ENCODE results near the gene APOC1.
"Not testable (repeated sequence)": the region's sequence is repeated elsewhere in the genome, so short reads cannot be mapped to it uniquely, and the experiment has no call there.

APOC1 gene

DNA sequence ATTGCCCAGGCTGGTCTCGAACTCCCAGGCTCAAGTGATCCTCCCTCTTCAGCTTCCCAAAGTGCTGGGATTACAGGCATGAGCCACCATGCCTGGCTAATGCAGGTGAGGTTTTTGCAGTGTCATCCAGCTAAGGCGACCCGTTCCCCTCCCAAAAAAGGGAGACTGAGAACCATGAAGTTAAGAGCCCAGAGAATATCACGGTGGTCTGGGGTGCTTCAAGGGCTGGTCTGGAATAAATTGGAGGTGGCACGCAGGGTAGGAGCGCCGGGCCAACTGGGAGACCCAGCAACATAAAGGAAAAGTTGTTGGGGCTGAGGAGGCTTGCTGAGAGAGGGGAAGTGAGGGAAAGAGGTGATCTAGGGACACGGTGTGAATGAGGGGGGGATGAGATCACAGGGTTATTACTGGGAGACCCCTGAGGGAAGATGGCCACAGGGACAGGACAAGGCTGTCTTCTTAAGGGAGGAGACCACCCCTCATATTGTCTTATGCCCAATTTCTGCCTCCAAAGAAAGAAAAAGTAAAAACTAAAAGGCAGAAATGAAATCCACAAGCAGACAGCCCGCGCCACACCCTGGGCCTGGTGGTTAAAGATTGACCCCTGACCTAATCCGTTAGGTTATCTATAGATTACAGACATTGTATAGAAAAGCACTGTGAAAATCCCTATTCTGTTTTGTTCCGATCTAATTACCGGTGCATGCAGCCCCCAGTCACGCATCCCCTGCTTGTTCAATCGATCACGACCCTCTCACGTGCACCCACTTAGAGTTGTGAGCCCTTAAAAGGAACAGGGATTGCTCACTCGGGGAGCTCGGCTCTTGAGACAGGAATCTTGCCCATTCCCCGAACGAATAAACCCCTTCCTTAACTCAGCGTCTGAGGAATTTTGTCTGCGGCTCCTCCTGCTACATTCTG lies 636 bp upstream of the APOC1 start:
- DNase-seq: not testable (repeated sequence)

- DNase-seq: no peak
These were observed 9.9 kb downstream of the APOC1 start for GRCh38 chr19:44924243-44924725.

GRCh38 chr19:44925114-44925891 lies 10.9 kb downstream of the APOC1 start:
- DNase-seq: no peak

DNA sequence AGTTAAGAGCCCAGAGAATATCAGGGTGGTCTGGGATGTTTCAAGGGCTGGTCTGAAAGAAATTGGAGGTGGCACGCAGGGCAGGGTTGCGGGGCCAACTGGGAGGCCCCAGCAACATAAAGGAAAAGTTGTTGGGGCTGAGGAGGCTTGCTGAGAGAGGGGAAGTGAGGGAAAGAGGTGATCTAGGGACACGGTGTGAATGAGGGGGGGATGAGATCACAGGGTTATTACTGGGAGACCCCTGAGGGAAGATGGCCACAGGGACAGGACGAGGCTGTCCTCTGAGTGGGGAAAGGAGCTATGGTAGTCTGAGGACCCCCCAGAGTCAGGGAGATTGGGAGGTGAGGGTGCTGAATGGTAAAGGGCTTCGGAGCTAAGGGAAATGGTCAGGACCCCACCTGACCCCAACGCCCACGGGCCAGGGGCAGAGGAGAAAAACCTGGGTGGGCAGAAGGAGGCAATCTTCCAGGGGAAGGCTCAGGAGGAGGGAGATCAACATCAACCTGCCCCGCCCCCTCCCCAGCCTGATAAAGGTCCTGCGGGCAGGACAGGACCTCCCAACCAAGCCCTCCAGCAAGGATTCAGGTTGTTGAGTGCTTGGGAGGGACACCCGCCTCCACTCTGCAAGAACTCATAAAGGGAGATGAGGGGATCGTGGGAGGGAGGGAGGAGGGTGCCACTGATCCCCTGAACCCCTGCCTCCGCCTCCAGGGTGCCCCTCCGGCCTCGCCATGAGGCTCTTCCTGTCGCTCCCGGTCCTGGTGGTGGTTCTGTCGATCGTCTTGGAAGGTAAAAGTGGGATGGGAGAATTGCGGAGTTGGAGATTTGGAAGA lies 12.1 kb downstream of the APOC1 start:
- DNase-seq: not testable (repeated sequence)

- DNase-seq: no peak
These were observed 13.3 kb downstream of the APOC1 start for GRCh38 chr19:44927746-44928145.

- DNase-seq: no peak
These were observed 15.7 kb downstream of the APOC1 start for GRCh38 chr19:44930088-44930487.

- DNase-seq: no peak
These were observed 17.1 kb downstream of the APOC1 start for GRCh38 chr19:44931541-44931940.

GRCh38 chr19:44939668-44940067 lies 25.3 kb downstream of the APOC1 start:
- no peak for DNase-seq

GRCh38 chr19:44942067-44942571 lies 27.7 kb downstream of the APOC1 start, which contains the start of gene APOC4:
Gene APOC4 (plus strand): TSS chr19:44942237. CDS start chr19:44942278, 41 bp downstream.
- no peak for DNase-seq

DNA sequence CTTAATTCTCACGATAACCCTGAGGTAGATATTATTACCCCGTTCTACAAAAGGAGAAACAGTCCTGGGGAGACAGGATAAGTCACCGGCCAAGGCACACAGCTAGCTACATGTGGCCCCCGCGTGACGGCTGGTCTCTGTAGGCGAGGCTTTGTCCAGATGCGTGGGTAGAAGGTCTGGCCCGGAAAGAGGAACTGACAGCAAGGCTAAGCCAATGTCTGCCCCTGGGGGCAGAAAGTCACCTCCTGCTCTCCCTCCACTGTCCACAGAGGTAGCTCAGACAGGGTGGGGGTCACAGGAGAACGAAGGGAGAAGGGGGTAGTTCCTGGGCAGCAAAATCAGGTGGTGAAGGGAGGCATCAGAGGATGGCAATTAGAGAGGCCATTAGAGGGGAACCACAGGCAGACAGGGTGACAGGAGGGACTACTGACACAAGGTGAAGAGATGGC lies 29.4 kb downstream of the APOC1 start:
- no peak for DNase-seq

DNA sequence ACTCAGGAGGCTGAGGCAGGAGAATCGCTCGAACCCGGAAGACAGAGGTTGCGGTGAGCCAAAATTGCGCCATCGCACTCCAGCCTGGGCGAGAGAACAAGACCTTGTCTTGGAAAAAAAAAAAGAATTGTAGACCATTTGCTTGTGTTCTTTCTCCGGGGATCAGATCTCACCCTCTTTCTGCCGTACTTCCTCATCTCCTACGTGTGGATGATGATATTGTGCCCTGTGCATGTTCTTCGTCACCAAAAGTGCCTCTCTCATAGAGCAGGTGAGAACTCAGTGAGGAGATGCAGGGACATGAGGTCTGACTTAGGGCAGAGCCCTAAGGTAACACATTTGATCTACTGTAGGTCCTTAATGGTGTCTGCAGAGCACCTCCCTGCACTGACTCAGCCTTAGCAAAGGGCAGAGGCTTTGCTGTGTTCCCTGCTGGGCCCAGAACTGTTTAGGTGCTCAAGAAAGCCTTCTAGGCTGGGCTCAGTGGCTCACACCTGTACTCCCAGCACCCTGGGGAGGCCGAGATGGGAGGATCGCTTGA lies 32.7 kb downstream of the APOC1 start:
- DNase-seq: no peak

- no peak for DNase-seq
These were observed 33.8 kb downstream of the APOC1 start for GRCh38 chr19:44948237-44948636.

DNA sequence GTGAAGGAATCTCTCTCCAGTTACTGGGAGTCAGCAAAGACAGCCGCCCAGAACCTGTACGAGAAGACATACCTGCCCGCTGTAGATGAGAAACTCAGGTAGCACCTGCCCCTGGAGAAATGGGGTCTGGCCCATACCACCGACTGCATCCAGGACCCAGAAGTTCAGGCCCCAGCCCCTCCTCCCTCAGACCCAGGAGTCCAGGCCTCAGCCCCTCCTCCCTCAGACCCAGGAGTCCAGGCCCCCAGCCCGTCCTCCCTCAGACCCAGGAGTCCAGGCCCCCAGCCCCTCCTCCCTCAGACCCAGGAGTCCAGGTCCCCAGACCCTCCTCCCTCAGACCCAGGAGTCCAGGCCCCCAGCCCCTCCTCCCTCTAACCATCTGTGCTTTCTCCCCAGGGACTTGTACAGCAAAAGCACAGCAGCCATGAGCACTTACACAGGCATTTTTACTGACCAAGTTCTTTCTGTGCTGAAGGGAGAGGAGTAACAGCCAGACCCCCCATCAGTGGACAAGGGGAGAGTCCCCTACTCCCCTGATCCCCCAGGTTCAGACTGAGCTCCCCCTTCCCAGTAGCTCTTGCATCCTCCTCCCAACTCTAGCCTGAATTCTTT lies 34.5 kb downstream of the APOC1 start:
- no peak for DNase-seq

GRCh38 chr19:44949550-44949949 lies 35.1 kb downstream of the APOC1 start:
- no peak for DNase-seq

DNA sequence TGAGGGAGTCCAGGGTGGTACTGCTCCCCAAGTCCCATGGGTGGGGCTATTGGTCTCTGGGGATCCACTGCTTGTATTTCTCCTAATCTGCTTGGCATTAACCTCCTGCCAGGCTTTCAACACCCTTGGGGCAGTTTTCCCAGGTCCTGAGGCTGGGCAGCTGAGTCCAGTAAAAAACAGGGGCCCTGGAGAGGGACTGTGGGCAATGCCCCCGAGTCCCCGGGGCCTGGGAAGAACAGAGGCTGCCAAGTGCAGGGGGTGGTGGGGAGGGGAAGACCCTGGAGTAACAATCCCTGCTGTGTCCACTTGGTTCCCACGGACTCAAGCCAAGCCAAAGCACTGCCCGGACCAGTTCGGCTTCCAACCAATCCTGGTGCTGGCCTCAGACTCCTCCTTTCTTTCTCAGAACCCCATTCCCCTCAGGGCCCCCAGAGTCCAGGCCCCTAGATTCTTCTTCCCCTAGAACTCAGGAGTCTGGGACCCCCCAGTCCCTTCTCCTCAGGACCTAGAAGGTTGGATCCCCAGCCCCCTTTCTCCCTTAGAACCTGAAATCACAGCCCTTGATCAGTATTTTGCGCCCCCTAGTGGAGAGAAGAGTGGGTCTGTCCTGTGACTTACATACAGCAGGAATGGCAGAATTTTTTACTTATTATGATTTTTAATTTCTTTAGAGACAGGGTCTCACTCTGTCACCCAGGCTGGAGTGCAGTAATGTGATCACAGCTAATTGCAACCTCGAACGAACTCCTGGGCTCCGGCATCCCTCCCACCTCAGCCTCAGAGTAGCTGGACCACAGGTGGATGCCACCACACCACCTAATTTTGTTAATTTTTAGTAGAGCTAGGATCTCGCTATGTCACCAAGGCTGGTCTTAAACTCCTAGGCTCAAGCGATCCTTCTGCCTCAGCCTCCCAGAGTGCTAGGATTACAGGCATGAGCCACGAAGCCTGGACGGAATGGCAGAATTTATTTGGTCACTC lies 37.1 kb downstream of the APOC1 start:
- peak; percentile 2 for DNase-seq

DNA sequence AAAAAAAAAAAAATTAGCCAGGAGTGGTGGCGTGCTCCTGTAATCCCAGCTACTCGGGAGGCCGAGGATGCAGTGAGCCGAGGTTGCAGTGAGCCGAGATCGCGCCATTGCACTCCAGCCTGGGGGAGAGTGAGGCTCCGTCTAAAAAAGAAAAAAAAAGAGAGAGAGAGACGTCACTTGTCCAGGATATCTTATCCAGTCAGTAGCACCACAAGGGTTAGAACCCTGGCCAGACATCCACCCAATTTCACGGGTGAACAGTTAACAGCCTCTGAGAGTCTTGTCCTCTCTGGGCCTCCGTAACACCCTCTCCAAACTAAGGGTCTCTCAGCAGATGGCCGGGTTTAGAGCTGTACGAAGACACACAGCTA lies 39.9 kb downstream of the APOC1 start:
- DNase-seq: no peak

DNA sequence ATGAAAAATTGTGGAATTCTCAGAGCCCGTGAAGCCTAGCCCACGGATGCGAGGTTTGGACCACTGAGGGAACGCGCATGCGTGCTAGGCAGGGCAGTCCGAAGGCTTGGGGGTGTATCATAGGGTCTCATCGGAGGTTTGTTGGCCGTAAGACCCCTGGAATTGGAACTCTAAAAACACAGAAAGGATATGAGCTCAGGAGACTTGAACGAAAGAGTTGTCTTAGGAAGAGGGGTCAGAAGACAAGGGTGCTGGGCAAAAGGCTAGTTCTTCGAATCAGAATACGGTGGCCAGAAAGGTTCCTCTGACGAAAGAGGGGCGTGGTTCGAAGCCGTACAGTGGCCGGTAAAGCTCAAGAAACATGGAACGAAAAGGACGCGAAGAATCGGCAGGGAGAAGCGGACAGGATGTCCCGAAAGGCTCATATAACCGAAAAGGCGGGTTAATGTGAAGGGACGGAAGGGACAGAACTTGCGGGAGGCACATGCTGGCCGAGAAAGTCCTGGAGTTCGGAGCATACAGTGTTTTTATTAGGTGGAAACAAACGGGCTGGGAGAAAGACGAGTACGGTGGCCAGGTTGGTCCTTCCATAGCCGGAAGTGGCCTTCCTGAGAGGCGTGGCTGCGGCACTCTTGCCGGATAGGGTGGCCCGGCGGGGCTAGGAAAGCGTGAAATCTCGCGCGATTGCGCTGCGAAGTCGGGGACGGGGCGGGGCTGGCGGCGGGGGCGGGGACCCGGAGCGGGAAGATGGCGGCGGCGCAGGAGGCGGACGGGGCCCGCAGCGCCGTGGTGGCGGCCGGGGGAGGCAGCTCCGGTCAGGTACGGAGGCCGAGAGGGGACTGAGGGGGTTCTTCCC lies 40.5 kb downstream of the APOC1 start, which contains the start of gene CLPTM1:
Gene CLPTM1, plus strand, starts transcription at position 732 of the 856 bp plus-strand sequence. Its CDS starts 16 bp downstream, at position 748.
- DNase-seq: peak; percentile 88

GRCh38 chr19:44955505-44956439 lies 41.4 kb downstream of the APOC1 start:
- no peak for DNase-seq
